Measurements from ENCODE around the gene ANKRD24. TPM values are rescaled to one million over a fixed set of nuclear protein-coding genes. Genes with fewer than 3 reads are reported as not detected.

Gene ANKRD24
- total RNA-seq, 1 experiment from 2014 or later, result 2.4 TPM

- Histone ChIP-seq H3K4me1 (ENCODE audit: insufficient read depth, low read length) (no peaks in the 10 kb centered on the region), H3K23me2 (ENCODE audit: insufficient read length, low read depth, low read length, poor library complexity, severe bottlenecking) (no peaks in the 10 kb centered on the region), H3K4ac (ENCODE audit: low read depth, low read length) (no peak overlapping the region), H3K79me2 (ENCODE audit: insufficient read depth, low read length) (no peaks in the 10 kb centered on the region), H4K20me1 (ENCODE audit: control insufficient read depth, insufficient read depth, insufficient read length) (no peaks in the 10 kb centered on the region), H3K14ac (ENCODE audit: insufficient read depth, low read length) (no peak overlapping the region), H3K56ac (ENCODE audit: insufficient read length, low read depth, low read length) (no peak overlapping the region), H2BK5ac (ENCODE audit: insufficient read length, low read length) (no peak overlapping the region), H4K8ac (replicated peaks; ENCODE audit: insufficient read length, low read depth, low read length) (no peak overlapping the region), H3K9me3 (ENCODE audit: control insufficient read depth, low read depth, low read length) (no peaks in the 10 kb centered on the region), H3K79me1 (ENCODE audit: insufficient read depth, low read depth, low read length, poor library complexity, severe bottlenecking) (no peaks in the 10 kb centered on the region), H2BK15ac (ENCODE audit: low read depth, low read length) (no peak overlapping the region), H2BK12ac (ENCODE audit: insufficient read length, low read depth, low read length) (no peak overlapping the region), H2AK5ac (ENCODE audit: insufficient read length, low read length) (no peak overlapping the region), H3K27me3 (ENCODE audit: insufficient read depth, low read length) (no peaks in the 10 kb centered on the region), H3T11ph (ENCODE audit: low read length) (no peak overlapping the region), H2BK20ac (ENCODE audit: low read depth, low read length, poor library complexity, severe bottlenecking) (no peak overlapping the region), H3K18ac (ENCODE audit: insufficient read length, low read depth, low read length) (no peak overlapping the region), H4K91ac (ENCODE audit: insufficient read length, low read depth, low read length) (no peak overlapping the region), H3K27ac (ENCODE audit: insufficient read length, low read depth, low read length) (no peak overlapping the region), H3K23ac (ENCODE audit: insufficient read length, low read depth, low read length) (no peak overlapping the region), H3K4me2 (ENCODE audit: insufficient read depth, insufficient read length, low read length) (no peak overlapping the region), H2AFZ (ENCODE audit: low read length) (no peak overlapping the region), H2BK120ac (ENCODE audit: low read depth, low read length, poor library complexity, severe bottlenecking) (no peak overlapping the region), H3K9ac (ENCODE audit: extremely low read depth, insufficient read length, low read length) (no peak overlapping the region), H4K5ac (ENCODE audit: insufficient read length, low read depth, low read length) (no peak overlapping the region)
- peaks cover 6 to 16% of the 10 kb centered on the region in 2 experiments for H3K4me1 Mint-ChIP-seq
- no peaks in the 10 kb centered on the region; a peak in 2 of 7 replicates for H3K36me3 Mint-ChIP-seq (ENCODE audit: insufficient read depth in 1 of 3, low read depth in 3 of 3)
- peak; percentile 44; the same call in 2 of the 3 replicates for TF ChIP-seq CTCF (conservative IDR thresholded peaks at IDR 0.05)
- WGBS (ENCODE audit: extremely low coverage, insufficient read length, low lambda C conversion rate), result no CpG with 5 or more reads among the region's 10 CpGs
- H3K4me3 Mint-ChIP-seq, result no peak overlapping the region
- peaks cover 3% of the 10 kb centered on the region for H3K27me3 Mint-ChIP-seq (ENCODE audit: low read depth)
- peak overlapping the region in 1 of 3 experiments; percentile 68; a peak in 2 of 7 replicates for H3K27ac Mint-ChIP-seq
- DNase-seq, result no peak
- no peaks in the 10 kb centered on the region for H3K9me3 Mint-ChIP-seq
Observed at GRCh38 chr19:4206818-4207484, 24.5 kb downstream of the ANKRD24 start.

Data from H9 (cell line).